ENCODE data around the gene CES3. TPM values are rescaled to one million over a fixed set of nuclear protein-coding genes. Genes with fewer than 3 reads are reported as not detected.
"Not testable (repeated sequence)": the region's sequence is repeated elsewhere in the genome, so short reads cannot be mapped to it uniquely, and the experiment has no call there.

CES3 gene
- total RNA-seq, 5 donors from 2014 or later (not counting 1 experiment from before 2014, with no cell fraction given): 0.10 to 0.88 (median 0.58) TPM

DNA sequence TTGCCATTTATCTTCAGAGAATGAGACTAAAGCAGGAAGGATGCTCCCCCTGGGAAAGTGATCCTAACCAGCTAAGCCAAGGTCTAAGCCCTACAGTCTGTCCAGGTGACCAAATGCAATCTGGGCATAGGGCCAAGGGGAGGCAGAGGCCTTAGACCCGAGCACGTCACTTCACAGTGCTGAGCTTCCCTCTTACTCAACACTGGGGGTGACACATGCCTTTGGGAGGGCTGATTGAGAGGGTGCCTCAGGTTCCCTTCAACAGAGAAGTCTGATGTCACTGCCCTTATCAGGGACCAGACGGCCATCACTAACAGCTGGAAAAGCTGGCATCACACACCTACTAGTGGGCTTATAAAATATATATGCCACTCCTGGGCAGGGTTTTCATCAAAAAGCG, 30.9 kb upstream of the CES3 start:
- ATAC-seq (replicated peaks in 1 of 4) (no peak), DNase-seq (no peak)
- ChIA-PET POLR2A (no interaction called here), CTCF (no interaction called here)
- peaks cover 34 to 41% (median 37%) of the 10 kb centered on the region in 3 donors for H3K4me1 Mint-ChIP-seq
- Histone ChIP-seq H3K9me3 (no peaks in the 10 kb centered on the region), H3K4me3 (ENCODE audit: control insufficient read depth in 1 of 2, extremely low read depth in 1 of 2, low read length in 1 of 2) (no peak overlapping the region), H3K27me3 (replicated peaks in 1 of 2; ENCODE audit: control insufficient read depth in 2 of 2, extremely low read depth in 1 of 2, insufficient read depth in 2 of 2, low read length in 1 of 2) (peaks cover 3 to 18% of the 10 kb centered on the region in 2 experiments), H3K36me3 (ENCODE audit: control insufficient read depth in 2 of 2, extremely low read depth in 1 of 2, insufficient read depth in 1 of 2, low read length in 1 of 2) (peaks cover 3 to 14% of the 10 kb centered on the region in 2 donors), H3K4me1 (ENCODE audit: control insufficient read depth in 1 of 2, extremely low read depth in 1 of 2, insufficient read depth in 2 of 2, low read length in 2 of 2) (peaks cover 5 to 33% of the 10 kb centered on the region in 2 experiments), H3K27ac (ENCODE audit: low read length) (no peak overlapping the region)
- no peak overlapping the region for H3K27ac Mint-ChIP-seq
- H3K9me3 Mint-ChIP-seq: no peaks in the 10 kb centered on the region
- H3K27me3 Mint-ChIP-seq: peaks cover 0 to 14% of the 10 kb centered on the region in 2 donors
- no peak overlapping the region for H3K4me3 Mint-ChIP-seq
- no CpG with 5 or more reads among the region's 4 CpGs for WGBS (ENCODE audit: insufficient coverage)
- peaks cover 13% of the 10 kb centered on the region for H3K36me3 Mint-ChIP-seq

DNA sequence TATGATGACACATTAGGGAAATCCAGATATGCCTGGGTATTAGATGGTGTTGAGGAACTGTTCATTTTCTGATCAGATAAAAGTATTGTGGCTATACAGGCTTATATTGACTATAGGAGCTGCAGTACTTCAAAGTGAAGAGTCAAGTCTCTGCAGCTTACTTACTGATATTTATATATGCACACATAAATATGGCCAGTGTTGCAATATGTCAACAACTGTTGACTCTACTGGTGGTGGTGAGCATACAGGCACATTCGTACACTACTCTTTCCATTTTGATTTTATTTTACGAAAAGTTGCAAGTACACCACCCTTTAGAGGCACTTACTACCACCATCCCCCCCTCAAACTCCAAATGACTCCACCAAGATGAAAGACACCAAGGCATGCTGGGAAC, 29.4 kb upstream of the CES3 start:
- no CpG with 5 or more reads among the region's 2 CpGs for WGBS (ENCODE audit: insufficient coverage)
- H3K9me3 Mint-ChIP-seq: no peaks in the 10 kb centered on the region
- Histone ChIP-seq H3K9me3 (no peaks in the 10 kb centered on the region), H3K27me3 (replicated peaks in 1 of 2; ENCODE audit: control insufficient read depth in 2 of 2, extremely low read depth in 1 of 2, insufficient read depth in 2 of 2, low read length in 1 of 2) (peaks cover 0 to 4% of the 10 kb centered on the region in 2 experiments), H3K27ac (ENCODE audit: low read length) (no peak overlapping the region), H3K4me1 (ENCODE audit: control insufficient read depth in 1 of 2, extremely low read depth in 1 of 2, insufficient read depth in 2 of 2, low read length in 2 of 2) (peaks cover 7 to 41% of the 10 kb centered on the region in 2 experiments), H3K4me3 (ENCODE audit: control insufficient read depth in 1 of 2, extremely low read depth in 1 of 2, low read length in 1 of 2) (no peak overlapping the region), H3K36me3 (ENCODE audit: control insufficient read depth in 2 of 2, extremely low read depth in 1 of 2, insufficient read depth in 1 of 2, low read length in 1 of 2) (peaks cover 3 to 14% of the 10 kb centered on the region in 2 donors)
- no peak for DNase-seq
- no peaks in the 10 kb centered on the region for H3K27me3 Mint-ChIP-seq
- peaks cover 13% of the 10 kb centered on the region for H3K36me3 Mint-ChIP-seq
- POLR2A ChIA-PET: interaction anchor here in 1 of 2 donors (0.5 kb wide), 1 partner anchor 104 kb away, joined by 7 read pairs; no protein-coding TSS in a partner anchor
- CTCF ChIA-PET: interaction anchor here in 1 of 2 donors (0.5 kb wide), 1 partner anchor 50 kb away, joined by 3 read pairs; no protein-coding TSS in a partner anchor
- peak overlapping the region; percentile 96 to 98 (median 97) for H3K4me3 Mint-ChIP-seq
- H3K27ac Mint-ChIP-seq: peak overlapping the region in 1 of 2 donors; percentile 58
- H3K4me1 Mint-ChIP-seq: peaks cover 44 to 52% (median 49%) of the 10 kb centered on the region in 3 donors
- no peak for ATAC-seq (replicated peaks in 1 of 4)

DNA sequence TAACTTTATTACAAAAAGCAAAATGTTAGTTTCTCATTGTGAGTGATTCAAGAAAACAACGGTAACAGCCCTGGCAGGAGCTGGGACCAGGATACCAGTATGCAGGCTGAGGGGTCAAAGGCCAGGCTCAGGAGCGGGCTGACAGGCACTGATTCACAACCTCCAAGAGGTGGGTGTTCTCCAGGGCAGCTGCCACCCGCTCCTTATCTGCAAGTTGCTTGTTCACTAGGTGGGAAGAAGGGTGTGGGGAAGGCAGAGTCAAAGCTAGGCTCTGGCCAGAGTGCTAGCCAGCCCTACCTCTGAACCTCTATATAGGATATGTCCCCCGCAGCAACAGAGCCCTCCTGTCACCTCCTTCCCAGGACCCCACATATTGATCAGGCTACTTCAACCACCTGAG, 29.0 kb upstream of the CES3 start:
- H3K27me3 ChIP-seq (replicated peaks in 1 of 2; ENCODE audit: control insufficient read depth in 2 of 2, extremely low read depth in 1 of 2, insufficient read depth in 2 of 2, low read length in 1 of 2): no peaks in the 10 kb centered on the region
- no peak overlapping the region for H3K4me3 ChIP-seq (ENCODE audit: control insufficient read depth in 1 of 2, extremely low read depth in 1 of 2, low read length in 1 of 2)
- Mint-ChIP-seq H3K9me3 (no peaks in the 10 kb centered on the region), H3K36me3 (peaks cover 13% of the 10 kb centered on the region), H3K4me3 (peak overlapping the region; percentile 96 to 98 (median 97)), H3K4me1 (peaks cover 48 to 54% (median 53%) of the 10 kb centered on the region in 3 donors), H3K27ac (peak overlapping the region; percentile 92 to 96), H3K27me3 (no peaks in the 10 kb centered on the region)
- CTCF ChIA-PET: no interaction called here
- no peak overlapping the region for H3K27ac ChIP-seq (ENCODE audit: low read length)
- POLR2A ChIA-PET: no interaction called here
- 88% methylated on average over 2 of the region's 4 CpGs for WGBS (ENCODE audit: insufficient coverage)
- H3K9me3 ChIP-seq: no peaks in the 10 kb centered on the region
- no peak for DNase-seq
- ATAC-seq (replicated peaks in 1 of 4): no peak
- peaks cover 3 to 14% of the 10 kb centered on the region in 2 donors for H3K36me3 ChIP-seq (ENCODE audit: control insufficient read depth in 2 of 2, extremely low read depth in 1 of 2, insufficient read depth in 1 of 2, low read length in 1 of 2)
- H3K4me1 ChIP-seq (ENCODE audit: control insufficient read depth in 1 of 2, extremely low read depth in 1 of 2, insufficient read depth in 2 of 2, low read length in 2 of 2): peaks cover 7 to 41% of the 10 kb centered on the region in 2 experiments

DNA sequence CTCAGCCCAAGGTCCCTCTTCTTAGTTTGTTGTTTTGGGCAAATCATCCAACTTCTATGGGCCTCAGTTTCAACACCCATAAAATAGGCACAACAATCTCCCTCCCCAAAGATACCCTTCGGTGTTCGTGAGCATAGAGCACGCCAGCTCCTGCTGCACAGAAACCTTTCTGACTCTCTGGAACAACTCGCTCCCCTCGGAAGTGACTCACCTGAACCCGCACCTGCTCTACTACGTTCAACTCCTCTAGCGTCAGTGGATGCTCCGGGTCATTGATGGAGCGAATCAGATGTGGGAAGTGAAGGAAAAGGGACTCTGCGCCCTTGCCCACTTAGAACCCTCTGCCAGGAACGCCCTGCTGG, 27.3 kb upstream of the CES3 start:
- CTCF ChIA-PET: interaction anchor here in 1 of 2 donors (0.6 kb wide), 1 partner anchor 41 kb away, joined by 3 read pairs; no protein-coding TSS in a partner anchor
- ATAC-seq (replicated peaks in 1 of 4): peak in 3 of 4 experiments; percentile 56 to 61 (median 60)

DNA sequence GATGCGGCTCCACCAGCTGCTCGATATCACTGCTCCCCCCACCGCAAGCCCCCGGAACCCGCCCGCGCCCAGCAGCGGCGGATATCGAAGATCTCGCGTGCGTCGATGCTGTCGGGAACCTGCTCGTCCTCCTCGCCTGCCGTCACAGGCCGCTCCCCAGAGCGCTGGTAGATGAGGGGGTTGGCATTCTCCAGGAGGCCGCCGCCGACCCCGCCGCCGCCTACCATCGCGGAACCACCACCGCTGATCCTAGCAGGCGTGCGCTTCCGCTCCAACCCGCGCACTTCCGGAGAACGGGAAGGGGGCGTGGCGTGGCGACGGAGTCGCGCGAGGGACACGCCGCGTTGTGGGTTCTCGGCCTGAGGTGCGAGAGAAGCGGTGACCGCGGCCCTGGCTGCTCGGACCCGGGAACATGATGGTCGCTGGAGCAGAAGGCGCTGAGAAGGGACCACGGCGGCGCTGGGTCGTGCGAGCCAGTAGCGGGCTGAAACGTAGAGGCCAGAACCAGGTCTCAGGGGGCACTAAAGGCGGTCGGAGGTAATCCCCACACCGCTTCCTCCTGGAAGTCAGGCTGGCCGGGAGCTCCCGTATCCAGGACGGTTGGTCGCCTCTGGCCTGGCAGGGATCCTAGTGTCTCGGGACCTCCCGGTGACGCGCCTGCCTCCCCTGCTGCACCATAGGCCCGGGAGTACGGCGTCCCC, 26.8 kb upstream of the CES3 start, which contains the start of gene CIAO2B:
Gene CIAO2B, minus strand, starts transcription at position 265 of the 701 bp plus-strand sequence. Its CDS starts 38 bp downstream, at position 227.
- DNase-seq (peak; percentile 80 to 93 (median 87)), ATAC-seq (replicated peaks in 1 of 4) (peak; percentile 86 to 95 (median 86))
- peak within 1 kb of the TSS; percentile 92 to 96 for H3K27ac Mint-ChIP-seq
- Histone ChIP-seq H3K27ac (ENCODE audit: low read length) (peak within 1 kb of the TSS; percentile 82), H3K9me3 (no peaks in the 10 kb centered on the region), H3K4me1 (ENCODE audit: control insufficient read depth in 1 of 2, extremely low read depth in 1 of 2, insufficient read depth in 2 of 2, low read length in 2 of 2) (peaks cover 7 to 52% of the 10 kb centered on the region in 2 experiments), H3K36me3 (ENCODE audit: control insufficient read depth in 2 of 2, extremely low read depth in 1 of 2, insufficient read depth in 1 of 2, low read length in 1 of 2) (peaks cover 3 to 31% of the 10 kb centered on the region in 2 donors), H3K27me3 (replicated peaks in 1 of 2; ENCODE audit: control insufficient read depth in 2 of 2, extremely low read depth in 1 of 2, insufficient read depth in 2 of 2, low read length in 1 of 2) (no peaks in the 10 kb centered on the region), H3K4me3 (ENCODE audit: control insufficient read depth in 1 of 2, extremely low read depth in 1 of 2, low read length in 1 of 2) (peak within 1 kb of the TSS; percentile 72 to 99)
- CTCF ChIA-PET: no interaction called here
- H3K27me3 Mint-ChIP-seq: no peaks in the 10 kb centered on the region
- H3K36me3 Mint-ChIP-seq: peaks cover 20% of the 10 kb centered on the region
- under 1% methylated on average over 67 of the region's 76 CpGs for WGBS (ENCODE audit: insufficient coverage)
- POLR2A ChIA-PET: interaction anchor here (0.5 kb wide), 2 partner anchors 47 to 66 kb away, joined by 3 to 4 read pairs; no protein-coding TSS in a partner anchor
- peaks cover 54 to 64% (median 54%) of the 10 kb centered on the region in 3 donors for H3K4me1 Mint-ChIP-seq
- peak within 1 kb of the TSS; percentile 96 to 98 (median 97) for H3K4me3 Mint-ChIP-seq
- H3K9me3 Mint-ChIP-seq: no peaks in the 10 kb centered on the region

More for the DNA sequence above, 27.3 kb upstream of the CES3 start:
- peak overlapping the region; percentile 92 to 96 for H3K27ac Mint-ChIP-seq
- Histone ChIP-seq H3K4me3 (ENCODE audit: control insufficient read depth in 1 of 2, extremely low read depth in 1 of 2, low read length in 1 of 2) (peak overlapping the region; percentile 72 to 99), H3K27ac (ENCODE audit: low read length) (peak overlapping the region; percentile 82), H3K9me3 (no peaks in the 10 kb centered on the region), H3K4me1 (ENCODE audit: control insufficient read depth in 1 of 2, extremely low read depth in 1 of 2, insufficient read depth in 2 of 2, low read length in 2 of 2) (peaks cover 7 to 52% of the 10 kb centered on the region in 2 experiments), H3K36me3 (ENCODE audit: control insufficient read depth in 2 of 2, extremely low read depth in 1 of 2, insufficient read depth in 1 of 2, low read length in 1 of 2) (peaks cover 3 to 26% of the 10 kb centered on the region in 2 donors), H3K27me3 (replicated peaks in 1 of 2; ENCODE audit: control insufficient read depth in 2 of 2, extremely low read depth in 1 of 2, insufficient read depth in 2 of 2, low read length in 1 of 2) (no peaks in the 10 kb centered on the region)
- H3K4me3 Mint-ChIP-seq: peak overlapping the region; percentile 96 to 98 (median 97)
- H3K4me1 Mint-ChIP-seq: peaks cover 54 to 63% (median 54%) of the 10 kb centered on the region in 3 donors
- DNase-seq: no peak
- POLR2A ChIA-PET: interaction anchor here in 1 of 2 donors (0.5 kb wide), 1 partner anchor 65 kb away, joined by 4 read pairs; no protein-coding TSS in a partner anchor
- peaks cover 20% of the 10 kb centered on the region for H3K36me3 Mint-ChIP-seq
- no peaks in the 10 kb centered on the region for H3K27me3 Mint-ChIP-seq
- 0% methylated on average over 2 of the region's 12 CpGs for WGBS (ENCODE audit: insufficient coverage)
- no peaks in the 10 kb centered on the region for H3K9me3 Mint-ChIP-seq

DNA sequence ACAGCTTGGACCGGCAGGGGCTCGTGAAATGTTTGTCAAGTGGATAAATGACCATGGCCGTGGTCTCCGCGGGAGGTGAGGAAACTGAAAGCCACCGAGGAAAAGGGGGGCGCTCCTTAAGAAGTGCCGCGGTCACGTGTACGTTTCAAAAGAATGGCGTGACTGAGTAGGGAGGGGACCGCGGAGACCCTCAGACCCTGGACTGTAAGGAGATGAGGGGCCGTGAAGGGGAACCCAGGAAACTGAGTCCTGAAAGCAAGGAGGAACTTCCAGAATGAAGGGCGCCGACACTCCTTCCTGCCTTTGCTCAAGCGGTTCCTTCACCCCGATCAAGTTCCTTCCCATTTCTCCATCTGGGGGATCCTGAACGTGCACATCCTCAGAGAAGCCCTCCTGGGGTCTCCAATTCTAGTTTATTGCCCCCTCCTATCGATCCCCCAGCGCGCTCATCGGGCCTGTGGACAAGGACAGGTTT, 26.2 kb upstream of the CES3 start:
- H3K9me3 ChIP-seq; ATAC-seq (replicated peaks in 1 of 4); H3K9me3 Mint-ChIP-seq; H3K27me3 Mint-ChIP-seq; CTCF ChIA-PET; H3K27me3 ChIP-seq (replicated peaks in 1 of 2; ENCODE audit: control insufficient read depth in 2 of 2, extremely low read depth in 1 of 2, insufficient read depth in 2 of 2, low read length in 1 of 2); DNase-seq: not testable (repeated sequence)
- peaks cover 54 to 64% (median 54%) of the 10 kb centered on the region in 3 donors for H3K4me1 Mint-ChIP-seq
- Histone ChIP-seq H3K4me3 (ENCODE audit: control insufficient read depth in 1 of 2, extremely low read depth in 1 of 2, low read length in 1 of 2) (peak overlapping the region; percentile 72 to 99), H3K36me3 (ENCODE audit: control insufficient read depth in 2 of 2, extremely low read depth in 1 of 2, insufficient read depth in 1 of 2, low read length in 1 of 2) (peaks cover 3 to 37% of the 10 kb centered on the region in 2 donors), H3K4me1 (ENCODE audit: control insufficient read depth in 1 of 2, extremely low read depth in 1 of 2, insufficient read depth in 2 of 2, low read length in 2 of 2) (peaks cover 7 to 52% of the 10 kb centered on the region in 2 experiments), H3K27ac (ENCODE audit: low read length) (peak overlapping the region; percentile 82)
- H3K27ac Mint-ChIP-seq: peak overlapping the region; percentile 92 to 96
- H3K4me3 Mint-ChIP-seq: peak overlapping the region; percentile 96 to 98 (median 97)
- peaks cover 20% of the 10 kb centered on the region for H3K36me3 Mint-ChIP-seq
- 4% methylated on average over 4 of the region's 24 CpGs for WGBS (ENCODE audit: insufficient coverage)
- POLR2A ChIA-PET: interaction anchor here in 1 of 2 donors (0.5 kb wide), 1 partner anchor 47 kb away, joined by 3 read pairs; no protein-coding TSS in a partner anchor
